AG09319 (cell line): ENCODE results near the gene HOXB13.

Experiments used
- DNase-seq: peaks from one replicate; pipeline ENCODE4 v3.0.0-alpha.2; 2010; ENCODE audit warnings: low read depth; ENCODE audit errors: extremely low read depth
- TF ChIP-seq, protein P1 (sequence below): IDR thresholded peaks from 2 replicates; pipeline ENCODE4 v1.5.1; 2011; ENCODE audit warnings: low read depth, mild to moderate bottlenecking, inconsistent platforms, low read length, moderate library complexity

HOXB13 gene

DNA sequence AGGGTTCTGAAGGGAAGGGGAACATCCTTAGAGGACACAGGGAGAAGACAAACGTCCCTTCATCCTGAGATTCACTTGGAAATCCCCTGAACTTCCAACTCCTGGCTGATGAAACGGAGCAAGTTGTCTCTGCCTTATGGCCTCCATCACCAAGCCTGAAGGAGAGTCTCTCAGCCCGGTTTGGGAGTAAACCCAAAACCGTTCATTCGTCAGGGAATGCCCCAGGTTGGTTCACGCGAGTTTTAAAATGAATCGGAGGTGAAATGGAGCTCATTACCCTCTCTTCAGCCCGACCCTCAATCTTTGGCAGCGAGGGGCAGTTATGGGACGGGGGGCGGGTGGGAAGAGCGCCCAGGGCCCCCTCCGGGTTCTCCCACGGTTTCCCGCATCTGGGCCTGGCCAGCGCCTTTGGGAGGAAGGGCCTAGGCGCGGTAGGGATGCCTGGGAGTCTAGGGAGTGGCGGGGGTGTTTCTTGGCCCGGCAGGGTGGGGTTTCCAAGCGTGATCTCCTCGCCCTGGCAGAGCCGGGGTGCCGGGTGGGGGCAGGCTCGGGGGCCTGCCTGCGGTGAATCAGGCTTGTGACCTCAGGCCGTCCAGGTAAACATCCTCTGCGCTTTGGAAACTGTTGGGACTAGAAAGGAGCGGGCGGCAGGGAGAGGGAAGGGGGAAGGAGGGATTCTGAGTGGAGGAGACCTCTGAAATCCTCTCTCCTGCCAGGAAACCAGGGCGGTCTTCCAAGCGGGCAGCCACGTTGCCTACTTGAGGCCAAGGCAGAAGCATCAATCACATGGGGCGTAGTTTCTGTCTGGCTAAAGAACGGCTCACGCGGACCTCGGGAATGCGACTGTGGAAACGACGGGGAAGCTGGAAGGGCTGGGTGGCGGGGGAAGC lies 24.1 kb upstream of the HOXB13 start:
- TF ChIP-seq, protein P1, sequence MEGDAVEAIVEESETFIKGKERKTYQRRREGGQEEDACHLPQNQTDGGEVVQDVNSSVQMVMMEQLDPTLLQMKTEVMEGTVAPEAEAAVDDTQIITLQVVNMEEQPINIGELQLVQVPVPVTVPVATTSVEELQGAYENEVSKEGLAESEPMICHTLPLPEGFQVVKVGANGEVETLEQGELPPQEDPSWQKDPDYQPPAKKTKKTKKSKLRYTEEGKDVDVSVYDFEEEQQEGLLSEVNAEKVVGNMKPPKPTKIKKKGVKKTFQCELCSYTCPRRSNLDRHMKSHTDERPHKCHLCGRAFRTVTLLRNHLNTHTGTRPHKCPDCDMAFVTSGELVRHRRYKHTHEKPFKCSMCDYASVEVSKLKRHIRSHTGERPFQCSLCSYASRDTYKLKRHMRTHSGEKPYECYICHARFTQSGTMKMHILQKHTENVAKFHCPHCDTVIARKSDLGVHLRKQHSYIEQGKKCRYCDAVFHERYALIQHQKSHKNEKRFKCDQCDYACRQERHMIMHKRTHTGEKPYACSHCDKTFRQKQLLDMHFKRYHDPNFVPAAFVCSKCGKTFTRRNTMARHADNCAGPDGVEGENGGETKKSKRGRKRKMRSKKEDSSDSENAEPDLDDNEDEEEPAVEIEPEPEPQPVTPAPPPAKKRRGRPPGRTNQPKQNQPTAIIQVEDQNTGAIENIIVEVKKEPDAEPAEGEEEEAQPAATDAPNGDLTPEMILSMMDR: no peak

GRCh38 chr17:48751733-48752398 lies 23.3 kb upstream of the HOXB13 start:
- TF ChIP-seq, protein P1: no peak
- no peak for DNase-seq

More for the DNA sequence above, 24.1 kb upstream of the HOXB13 start:
- DNase-seq: no peak

DNA sequence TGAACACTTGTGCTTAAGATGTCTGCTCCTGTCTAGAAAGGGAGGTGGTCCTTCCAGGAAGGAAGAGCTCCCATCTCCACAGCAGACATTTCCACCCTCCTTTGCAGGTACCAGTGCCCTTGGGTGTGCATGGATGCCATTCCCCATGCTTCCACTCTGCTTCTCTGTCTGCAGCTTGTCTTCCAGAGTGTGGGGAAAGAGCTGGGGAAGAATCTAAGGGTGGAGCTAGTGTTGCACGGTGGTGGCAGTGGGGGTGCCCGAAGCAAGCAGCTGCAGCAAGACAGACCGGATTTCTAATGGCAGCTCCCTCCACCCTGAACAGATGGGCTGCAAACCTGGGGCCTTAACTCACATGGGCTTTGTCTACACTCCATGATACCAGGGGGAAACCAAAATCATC lies 22.6 kb upstream of the HOXB13 start:
- TF ChIP-seq, protein P1: no peak
- DNase-seq: no peak

DNA sequence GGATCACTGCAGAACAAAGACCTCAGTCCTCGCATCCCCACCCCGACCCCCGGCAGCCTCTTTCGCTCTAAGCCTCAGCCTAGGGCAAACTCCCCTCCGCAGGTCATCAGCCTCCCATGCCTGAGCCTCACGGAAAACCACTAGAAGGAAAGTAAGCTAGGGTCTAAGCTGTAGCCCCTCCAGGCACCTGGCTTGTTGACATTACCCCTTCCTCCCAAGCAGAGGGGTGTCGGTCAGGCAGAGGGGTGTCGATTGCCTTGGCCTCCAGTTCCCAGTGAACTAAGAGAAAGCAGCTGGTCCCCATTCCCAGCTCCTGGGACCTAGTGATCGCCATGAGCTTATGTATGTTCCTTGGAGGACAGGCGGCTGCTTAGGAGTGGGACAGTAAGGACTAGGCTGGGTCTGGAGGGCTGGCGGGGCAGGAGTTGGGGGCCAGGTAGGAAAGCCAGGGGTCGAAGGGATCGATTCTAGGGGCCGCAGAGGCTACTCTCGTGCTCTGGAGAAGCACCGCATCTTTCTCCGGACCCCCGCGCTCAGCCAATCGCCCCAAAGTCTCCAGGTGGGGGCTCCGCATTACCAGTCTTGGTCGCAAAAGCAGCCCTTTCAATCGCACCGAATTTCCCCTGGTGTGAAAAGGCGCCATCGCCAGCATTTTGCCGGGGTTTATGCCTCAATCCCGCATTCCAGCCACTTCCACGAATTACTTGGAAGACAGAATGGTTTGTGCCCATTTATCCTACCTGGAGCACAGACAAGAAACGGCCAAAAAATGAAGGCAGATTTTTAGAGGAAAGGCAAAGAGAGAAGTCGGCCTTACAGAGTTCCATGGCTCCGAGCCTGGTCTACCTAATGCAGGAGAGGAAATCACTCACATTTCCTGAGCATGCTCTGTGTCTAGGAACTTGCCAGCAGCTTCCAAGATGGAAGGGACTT lies 21.3 kb upstream of the HOXB13 start:
- TF ChIP-seq, protein P1: no peak
- DNase-seq: no peak

- TF ChIP-seq, protein P1: no peak
- no peak for DNase-seq
These were observed 20.4 kb upstream of the HOXB13 start for GRCh38 chr17:48748718-48749566.
